Coronary artery (tissue), 2 donors: ENCODE results near the gene EFNB1.

Experiments
- DNase-seq: peaks from one replicate; pipeline ENCODE4 v3.0.0-alpha.2; 2017; ENCODE audit warnings: low spot score
- H3K27ac ChIP-seq, 2 donors: fragments of 200-600 bp; sonication (generic); one replicate each; pipeline ENCODE4 v1.5.1; 2016 to 2019
- H3K4me3 ChIP-seq: fragments of 200-600 bp; sonication (generic); 2 replicates; pipeline ENCODE4 v1.5.1; 2016; ENCODE audit warnings: mild to moderate bottlenecking, moderate library complexity
- CTCF ChIP-seq: fragments of 200-600 bp; sonication (generic); IDR thresholded peaks from one replicate; pipeline ENCODE4 v1.5.1; 2019; ENCODE audit warnings: antibody characterized with exemption

EFNB1 gene

GRCh38 chrX:68840256-68840655 lies 11.4 kb downstream of the EFNB1 start:
- DNase-seq: no peak
- TF ChIP-seq CTCF: no peak
- Histone ChIP-seq H3K27ac (no peak overlapping the region), H3K4me3 (no peak overlapping the region)

GRCh38 chrX:68841251-68842049 lies 12.6 kb downstream of the EFNB1 start:
- no peak for TF ChIP-seq CTCF
- H3K4me3 ChIP-seq: no peak overlapping the region
- no peak for DNase-seq
- H3K27ac ChIP-seq: no peak overlapping the region

GRCh38 chrX:68842351-68842750 lies 13.5 kb downstream of the EFNB1 start:
- TF ChIP-seq CTCF: no peak
- DNase-seq: no peak
- H3K27ac ChIP-seq: peak overlapping the region in 1 of 2 donors; percentile 48
- H3K4me3 ChIP-seq: no peak overlapping the region

- no peak for TF ChIP-seq CTCF
- peak overlapping the region in 1 of 2 donors; percentile 48 for H3K27ac ChIP-seq
- H3K4me3 ChIP-seq: no peak overlapping the region
- DNase-seq: no peak
Observed at GRCh38 chrX:68842781-68843581, 14.2 kb downstream of the EFNB1 start.

GRCh38 chrX:68843992-68844391 lies 15.2 kb downstream of the EFNB1 start:
- no peak overlapping the region for H3K27ac ChIP-seq
- no peak for TF ChIP-seq CTCF

GRCh38 chrX:68844581-68844980 lies 15.8 kb downstream of the EFNB1 start:
- no peak overlapping the region for H3K4me3 ChIP-seq
- TF ChIP-seq CTCF: no peak

More at GRCh38 chrX:68843992-68844391, 15.2 kb downstream of the EFNB1 start:
- DNase-seq: no peak
- H3K4me3 ChIP-seq: no peak overlapping the region

More at GRCh38 chrX:68844581-68844980, 15.8 kb downstream of the EFNB1 start:
- no peak for DNase-seq
- H3K27ac ChIP-seq: no peak overlapping the region
